GM20000 (cell line): ENCODE measurements around the gene UBL5.
"Not testable (repeated sequence)": the region's sequence is repeated elsewhere in the genome, so short reads cannot be mapped to it uniquely, and the experiment has no call there.

Source experiments
- DNase-seq: peaks from one replicate; pipeline ENCODE4 v3.0.0; 2012; ENCODE audit warnings: low spot score
- CTCF ChIP-seq: IDR thresholded peaks from 2 replicates; pipeline ENCODE4 v1.5.1; 2012; ENCODE audit warnings: mild to moderate bottlenecking, control low read depth; ENCODE audit errors: extremely low read depth, missing control alignments

The UBL5 gene

GRCh38 chr19:9839415-9839814 is 11.7 kb downstream of the UBL5 start:
- no peak for DNase-seq
- no peak for TF ChIP-seq CTCF

- TF ChIP-seq CTCF = no peak
- DNase-seq = peak; percentile 10
Measured at GRCh38 chr19:9842834-9843625, 15.3 kb downstream of the UBL5 start.

- not testable (repeated sequence) for DNase-seq
Measured at GRCh38 chr19:9843626-9844273, 16.0 kb downstream of the UBL5 start.

GRCh38 chr19:9847087-9847671 is 19.5 kb downstream of the UBL5 start:
- TF ChIP-seq CTCF = no peak
- DNase-seq = no peak

GRCh38 chr19:9848060-9848459 is 20.3 kb downstream of the UBL5 start:
- TF ChIP-seq CTCF = peak; percentile 10

GRCh38 chr19:9848762-9849161 is 21.0 kb downstream of the UBL5 start:
- DNase-seq = no peak

More at GRCh38 chr19:9848060-9848459, 20.3 kb downstream of the UBL5 start:
- peak; percentile 54 for DNase-seq

GRCh38 chr19:9849791-9850190 is 22.1 kb downstream of the UBL5 start:
- no peak for DNase-seq
- TF ChIP-seq CTCF = no peak

More at GRCh38 chr19:9848762-9849161, 21.0 kb downstream of the UBL5 start:
- no peak for TF ChIP-seq CTCF
